Measurements from ENCODE around the gene RUSF1.
A peak's percentile ranks its signal among the peaks of the same experiment; 100 is the strongest.

The RUSF1 gene

GRCh38 chr16:31459687-31460581 is 48.3 kb downstream of the RUSF1 start:
- TF ChIP-seq, protein P1, sequence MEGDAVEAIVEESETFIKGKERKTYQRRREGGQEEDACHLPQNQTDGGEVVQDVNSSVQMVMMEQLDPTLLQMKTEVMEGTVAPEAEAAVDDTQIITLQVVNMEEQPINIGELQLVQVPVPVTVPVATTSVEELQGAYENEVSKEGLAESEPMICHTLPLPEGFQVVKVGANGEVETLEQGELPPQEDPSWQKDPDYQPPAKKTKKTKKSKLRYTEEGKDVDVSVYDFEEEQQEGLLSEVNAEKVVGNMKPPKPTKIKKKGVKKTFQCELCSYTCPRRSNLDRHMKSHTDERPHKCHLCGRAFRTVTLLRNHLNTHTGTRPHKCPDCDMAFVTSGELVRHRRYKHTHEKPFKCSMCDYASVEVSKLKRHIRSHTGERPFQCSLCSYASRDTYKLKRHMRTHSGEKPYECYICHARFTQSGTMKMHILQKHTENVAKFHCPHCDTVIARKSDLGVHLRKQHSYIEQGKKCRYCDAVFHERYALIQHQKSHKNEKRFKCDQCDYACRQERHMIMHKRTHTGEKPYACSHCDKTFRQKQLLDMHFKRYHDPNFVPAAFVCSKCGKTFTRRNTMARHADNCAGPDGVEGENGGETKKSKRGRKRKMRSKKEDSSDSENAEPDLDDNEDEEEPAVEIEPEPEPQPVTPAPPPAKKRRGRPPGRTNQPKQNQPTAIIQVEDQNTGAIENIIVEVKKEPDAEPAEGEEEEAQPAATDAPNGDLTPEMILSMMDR (IDR thresholded peaks at IDR 0.05; ENCODE audit: low read depth, low read length) = no peak
- H3K4me3 ChIP-seq (ENCODE audit: low read depth, low read length) = peak overlapping the region; percentile 62
- peak; percentile 99 for DNase-seq (ENCODE audit: low read depth, low spot score)
- in situ Hi-C loops (cut with HindIII; ENCODE audit: low sequenced_read_pairs) = loop anchor here (25.0 kb wide), 1 partner anchor 273 kb away; the partner anchor contains the start of gene FUS

GRCh38 chr16:31458844-31459686 is 49.1 kb downstream of the RUSF1 start, which contains the start of gene ARMC5:
ARMC5 (plus strand) TSS chr16:31459501; CDS start chr16:31459525, 24 bp downstream.
- DNase-seq (ENCODE audit: low read depth, low spot score) = peak; percentile 99
- H3K4me3 ChIP-seq (ENCODE audit: low read depth, low read length) = peak within 1 kb of the TSS; percentile 62
- TF ChIP-seq, protein P1 (IDR thresholded peaks at IDR 0.05; ENCODE audit: low read depth, low read length) = peak; percentile 62
- in situ Hi-C loops (cut with HindIII; ENCODE audit: low sequenced_read_pairs) = loop anchor here (25.0 kb wide), 1 partner anchor 272 kb away; the partner anchor contains the start of gene FUS

GRCh38 chr16:31458073-31458843 is 49.9 kb downstream of the RUSF1 start:
- TF ChIP-seq, protein P1 (IDR thresholded peaks at IDR 0.05; ENCODE audit: low read depth, low read length) = no peak
- DNase-seq (ENCODE audit: low read depth, low spot score) = peak; percentile 51
- in situ Hi-C loops (cut with HindIII; ENCODE audit: low sequenced_read_pairs) = loop anchor here (25.0 kb wide), 1 partner anchor 271 kb away; the partner anchor contains the start of gene FUS
- peak overlapping the region; percentile 62 for H3K4me3 ChIP-seq (ENCODE audit: low read depth, low read length)

GRCh38 chr16:31456988-31457360 is 51.2 kb downstream of the RUSF1 start:
- DNase-seq (ENCODE audit: low read depth, low spot score) = no peak
- no peak overlapping the region for H3K4me3 ChIP-seq (ENCODE audit: low read depth, low read length)
- in situ Hi-C loops (cut with HindIII; ENCODE audit: low sequenced_read_pairs) = loop anchor here (25.0 kb wide), 1 partner anchor 270 kb away; the partner anchor contains the start of gene FUS
- TF ChIP-seq, protein P1 (IDR thresholded peaks at IDR 0.05; ENCODE audit: low read depth, low read length) = no peak

GRCh38 chr16:31455601-31456314 is 52.4 kb downstream of the RUSF1 start:
- in situ Hi-C loops (cut with HindIII; ENCODE audit: low sequenced_read_pairs) = loop anchor here (25.0 kb wide), 1 partner anchor 268 kb away; the partner anchor contains the start of gene FUS
- no peak overlapping the region for H3K4me3 ChIP-seq (ENCODE audit: low read depth, low read length)
- no peak for DNase-seq (ENCODE audit: low read depth, low spot score)
- TF ChIP-seq, protein P1 (IDR thresholded peaks at IDR 0.05; ENCODE audit: low read depth, low read length) = peak; percentile 31
